DOHH2 (cell line): ENCODE data around the gene EOLA2.

Experiments
- H3F3A ChIP-seq: fragments of 200-600 bp; sonication (generic), shearing (Covaris generic); 2 replicates; pipeline ENCODE4 v1.6.0; 2016; ENCODE audit warnings: antibody characterized with exemption, mild to moderate bottlenecking; ENCODE audit not compliant: control insufficient read depth, insufficient read depth
- H3K27ac ChIP-seq: fragments of 200-600 bp; sonication (generic); 2 replicates; pipeline ENCODE4 v1.5.1; 2014; ENCODE audit warnings: low read depth, mild to moderate bottlenecking, low read length, moderate library complexity
- H3K27me3 ChIP-seq: fragments of 200-600 bp; sonication (generic); 2 replicates; pipeline ENCODE4 v1.6.1; 2014; ENCODE audit warnings: mild to moderate bottlenecking, low read length, mixed read lengths; ENCODE audit not compliant: control insufficient read depth
- H3K36me3 ChIP-seq: fragments of 200-600 bp; sonication (generic); 2 replicates; pipeline ENCODE4 v1.6.1; 2014; ENCODE audit warnings: mild to moderate bottlenecking, low read length, moderate library complexity, mixed read lengths; ENCODE audit not compliant: control insufficient read depth
- H3K4me1 ChIP-seq: fragments of 200-600 bp; sonication (generic); 2 replicates; pipeline ENCODE4 v1.6.1; 2014; ENCODE audit warnings: mild to moderate bottlenecking, low read length, mixed read lengths; ENCODE audit not compliant: control insufficient read depth
- H3K4me2 ChIP-seq: fragments of 200-600 bp; sonication (generic); 2 replicates; pipeline ENCODE4 v1.6.0; 2014; ENCODE audit warnings: mild to moderate bottlenecking, low read length, moderate library complexity
- H3K4me3 ChIP-seq: fragments of 200-600 bp; sonication (generic); 2 replicates; pipeline ENCODE4 v1.5.1; 2014; ENCODE audit warnings: mild to moderate bottlenecking, low read length, mixed read lengths
- H3K79me2 ChIP-seq: fragments of 200-600 bp; sonication (generic); 2 replicates; pipeline ENCODE4 v1.6.1; 2014; ENCODE audit warnings: mild to moderate bottlenecking, low read length, mixed read lengths; ENCODE audit not compliant: control insufficient read depth
- H3K9me2 ChIP-seq: fragments of 200-600 bp; sonication (generic); replicated peaks from 2 replicates; pipeline ENCODE4 v1.6.1; 2014; ENCODE audit warnings: mild to moderate bottlenecking, low read length, mixed read lengths; ENCODE audit not compliant: control insufficient read depth
- H3K9me3 ChIP-seq: fragments of 200-600 bp; sonication (generic); 2 replicates; pipeline ENCODE4 v1.6.1; 2014; ENCODE audit warnings: antibody characterized with exemption, low read length, mixed read lengths; ENCODE audit not compliant: control insufficient read depth, insufficient read depth
- H4K20me1 ChIP-seq: fragments of 200-600 bp; sonication (generic); 2 replicates; pipeline ENCODE4 v1.6.0; 2014; ENCODE audit warnings: low read depth, mild to moderate bottlenecking, antibody characterized with exemption, low read length, moderate library complexity; ENCODE audit not compliant: control insufficient read depth, insufficient read depth
- CTCF ChIP-seq: fragments of 200-600 bp; sonication (generic); IDR thresholded peaks from one replicate; pipeline ENCODE4 v1.5.1; 2014; ENCODE audit warnings: antibody characterized with exemption, mild to moderate bottlenecking, low read depth, low read length; ENCODE audit not compliant: poor library complexity, severe bottlenecking
- EZH2phosphoT487 ChIP-seq: fragments of 200-600 bp; sonication (generic); IDR thresholded peaks from 2 replicates; pipeline ENCODE4 v1.6.1; 2017; ENCODE audit warnings: borderline replicate concordance, mild to moderate bottlenecking, antibody characterized with exemption, low read length, moderate library complexity, mixed read lengths

The EOLA2 gene

GRCh38 chrX:149938427-149938880 lies at the start of gene EOLA2:
EOLA2 (minus strand) TSS chrX:149938491; CDS start chrX:149933874, 4,617 bp downstream.
- no peaks in the 10 kb centered on the region for H3K9me2 ChIP-seq
- H3K27me3 ChIP-seq = no peaks in the 10 kb centered on the region

GRCh38 chrX:149987613-149988012 lies 49.3 kb upstream of the EOLA2 start:
- Histone ChIP-seq H3K27me3 (no peaks in the 10 kb centered on the region), H3K79me2 (no peaks in the 10 kb centered on the region), H4K20me1 (no peaks in the 10 kb centered on the region), H3K36me3 (no peaks in the 10 kb centered on the region), H3F3A (no peaks in the 10 kb centered on the region), H3K9me2 (no peaks in the 10 kb centered on the region), H3K4me1 (no peaks in the 10 kb centered on the region), H3K27ac (no peak overlapping the region), H3K4me2 (no peak overlapping the region), H3K4me3 (no peak overlapping the region), H3K9me3 (no peaks in the 10 kb centered on the region)
- no peak for TF ChIP-seq EZH2phosphoT487
- no peak for TF ChIP-seq CTCF

More at GRCh38 chrX:149938427-149938880, at the start of gene EOLA2:
- peak within 1 kb of the TSS; percentile 71 for H3K27ac ChIP-seq
- H3K4me3 ChIP-seq = peak within 1 kb of the TSS; percentile 87
- H3K4me2 ChIP-seq = peak within 1 kb of the TSS; percentile 73
- H3F3A ChIP-seq = no peaks in the 10 kb centered on the region
- TF ChIP-seq CTCF = peak; percentile 44
- no peak for TF ChIP-seq EZH2phosphoT487
- peaks cover 13% of the 10 kb centered on the region for H3K79me2 ChIP-seq
- H4K20me1 ChIP-seq = no peaks in the 10 kb centered on the region
- H3K4me1 ChIP-seq = no peaks in the 10 kb centered on the region; the same call in 1 of the 2 replicates
- H3K36me3 ChIP-seq = 0 out of 2 replicates have a peak, but pooled peaks cover 3% of the 10 kb centered on the region
- no peaks in the 10 kb centered on the region for H3K9me3 ChIP-seq

GRCh38 chrX:149984411-149984810 lies 46.1 kb upstream of the EOLA2 start:
- Histone ChIP-seq H3K4me3 (no peak overlapping the region), H3K9me2 (no peaks in the 10 kb centered on the region), H3K36me3 (no peaks in the 10 kb centered on the region), H3K27ac (no peak overlapping the region), H3K9me3 (no peaks in the 10 kb centered on the region), H4K20me1 (no peaks in the 10 kb centered on the region), H3K79me2 (no peaks in the 10 kb centered on the region), H3K4me1 (no peaks in the 10 kb centered on the region), H3K27me3 (no peaks in the 10 kb centered on the region), H3K4me2 (no peak overlapping the region), H3F3A (no peaks in the 10 kb centered on the region)
- TF ChIP-seq CTCF = no peak
- TF ChIP-seq EZH2phosphoT487 = no peak

- H3K9me3 ChIP-seq = no peaks in the 10 kb centered on the region
- no peaks in the 10 kb centered on the region for H3K36me3 ChIP-seq
- H3K27me3 ChIP-seq = no peaks in the 10 kb centered on the region
- H3F3A ChIP-seq = no peaks in the 10 kb centered on the region
- no peak overlapping the region for H3K4me2 ChIP-seq
- no peak overlapping the region for H3K27ac ChIP-seq
- H3K4me3 ChIP-seq = no peak overlapping the region
- no peaks in the 10 kb centered on the region for H4K20me1 ChIP-seq
- no peaks in the 10 kb centered on the region for H3K9me2 ChIP-seq
- H3K4me1 ChIP-seq = no peaks in the 10 kb centered on the region
- TF ChIP-seq CTCF (no peak), EZH2phosphoT487 (no peak)
- H3K79me2 ChIP-seq = no peaks in the 10 kb centered on the region
Observed at GRCh38 chrX:149982310-149982709, 44.0 kb upstream of the EOLA2 start.
